Loucy (cell line): Measurements from ENCODE around the gene TENT4B.

Experiments
- H2AFZ ChIP-seq: fragments of 200-600 bp; sonication (generic); 2 replicates; pipeline ENCODE4 v1.6.0; 2016; ENCODE audit warnings: antibody characterized with exemption, mild to moderate bottlenecking, low read length, moderate library complexity
- H3F3A ChIP-seq: fragments of 200-600 bp; 2 replicates; pipeline ENCODE4 v1.6.0; 2016; ENCODE audit warnings: antibody characterized with exemption, low read depth, mild to moderate bottlenecking
- H3K27me3 ChIP-seq: fragments of 200-600 bp; sonication (generic); 2 replicates; pipeline ENCODE4 v1.6.1; 2014; ENCODE audit warnings: low read length, mild to moderate bottlenecking; ENCODE audit not compliant: insufficient read depth, poor library complexity, severe bottlenecking
- H3K36me3 ChIP-seq: fragments of 200-600 bp; sonication (generic); 2 replicates; pipeline ENCODE4 v1.6.1; 2016; ENCODE audit warnings: low read length; ENCODE audit not compliant: insufficient read depth
- H3K4me1 ChIP-seq: fragments of 200-600 bp; sonication (generic); 2 replicates; pipeline ENCODE4 v1.5.1; 2014; ENCODE audit warnings: low read length, mild to moderate bottlenecking; ENCODE audit not compliant: insufficient read depth, poor library complexity, severe bottlenecking
- H3K4me2 ChIP-seq: fragments of 200-600 bp; sonication (generic); 2 replicates; pipeline ENCODE4 v1.6.0; 2014; ENCODE audit warnings: antibody characterized with exemption, low read length, low read depth, mild to moderate bottlenecking; ENCODE audit not compliant: poor library complexity, severe bottlenecking
- H3K4me3 ChIP-seq: fragments of 200-600 bp; sonication (generic); 2 replicates; pipeline ENCODE4 v1.5.1; 2014; ENCODE audit warnings: low read length, mild to moderate bottlenecking, mixed read lengths; ENCODE audit not compliant: poor library complexity, severe bottlenecking
- H3K79me2 ChIP-seq: fragments of 200-600 bp; sonication (generic); 2 replicates; pipeline ENCODE4 v1.6.1; 2014; ENCODE audit warnings: low read length; ENCODE audit not compliant: insufficient read depth
- H3K9ac ChIP-seq: fragments of 200-600 bp; sonication (generic); 2 replicates; pipeline ENCODE4 v1.6.0; 2014; ENCODE audit warnings: mild to moderate bottlenecking, low read depth, low read length, moderate library complexity; ENCODE audit not compliant: poor library complexity, severe bottlenecking
- H3K9me2 ChIP-seq: fragments of 200-600 bp; sonication (generic); replicated peaks from 2 replicates; pipeline ENCODE4 v1.6.1; 2016; ENCODE audit warnings: low read depth, low read length, mixed read lengths
- H3K9me3 ChIP-seq: fragments of 200-600 bp; sonication (generic); 2 replicates; pipeline ENCODE4 v1.6.1; 2014; ENCODE audit warnings: mild to moderate bottlenecking, antibody characterized with exemption, low read length, low read depth; ENCODE audit not compliant: insufficient read depth
- H4K20me1 ChIP-seq: fragments of 200-600 bp; sonication (generic); 2 replicates; pipeline ENCODE4 v1.6.0; 2014; ENCODE audit warnings: antibody characterized with exemption, low read length, mild to moderate bottlenecking; ENCODE audit not compliant: insufficient read depth, poor library complexity, severe bottlenecking
- CTCF ChIP-seq: fragments of 200-600 bp; sonication (generic); conservative IDR thresholded peaks from 2 replicates; pipeline ENCODE4 v1.5.1; 2014; ENCODE audit warnings: mild to moderate bottlenecking, antibody characterized with exemption, low read length
- EZH2phosphoT487 ChIP-seq: fragments of 200-600 bp; IDR thresholded peaks from 2 replicates; pipeline ENCODE4 v1.6.1; 2018; ENCODE audit warnings: antibody characterized with exemption, mild to moderate bottlenecking, moderate library complexity, borderline replicate concordance

Gene TENT4B

GRCh38 chr16:50246299-50247122 lies 93.4 kb downstream of the TENT4B start:
- Histone ChIP-seq H3K9me2 (no peaks in the 10 kb centered on the region), H3K36me3 (no peaks in the 10 kb centered on the region), H3K9me3 (no peaks in the 10 kb centered on the region), H3K79me2 (no peaks in the 10 kb centered on the region), H3K9ac (peak overlapping the region; percentile 41), H4K20me1 (no peaks in the 10 kb centered on the region), H3F3A (no peaks in the 10 kb centered on the region), H3K4me3 (peak overlapping the region; percentile 72), H3K4me1 (peaks cover 11% of the 10 kb centered on the region), H3K27me3 (no peaks in the 10 kb centered on the region), H3K4me2 (peak overlapping the region; percentile 51), H2AFZ (peak overlapping the region; percentile 30; the same call in 1 of the 2 replicates)
- TF ChIP-seq EZH2phosphoT487, result no peak

- Histone ChIP-seq H3K4me3 (peak overlapping the region; percentile 72), H3K36me3 (no peaks in the 10 kb centered on the region), H3K9me2 (no peaks in the 10 kb centered on the region), H3K9me3 (no peaks in the 10 kb centered on the region), H3K9ac (no peak overlapping the region), H3K4me1 (peaks cover 11% of the 10 kb centered on the region), H3K4me2 (peak overlapping the region; percentile 51), H4K20me1 (no peaks in the 10 kb centered on the region), H3K27me3 (no peaks in the 10 kb centered on the region), H3K79me2 (no peaks in the 10 kb centered on the region), H2AFZ (no peak overlapping the region), H3F3A (no peaks in the 10 kb centered on the region)
- TF ChIP-seq CTCF (no peak), EZH2phosphoT487 (no peak)
Observed at GRCh38 chr16:50247123-50247905, 94.2 kb downstream of the TENT4B start.

- Histone ChIP-seq H3K79me2 (no peaks in the 10 kb centered on the region), H3K9me2 (no peaks in the 10 kb centered on the region), H3K9ac (no peak overlapping the region), H3K4me1 (peaks cover 11% of the 10 kb centered on the region), H3F3A (no peaks in the 10 kb centered on the region), H3K9me3 (no peaks in the 10 kb centered on the region), H2AFZ (peak overlapping the region; percentile 59; the same call in 1 of the 2 replicates), H3K4me2 (no peak overlapping the region), H4K20me1 (no peaks in the 10 kb centered on the region), H3K4me3 (no peak overlapping the region), H3K27me3 (no peaks in the 10 kb centered on the region), H3K36me3 (no peaks in the 10 kb centered on the region)
- TF ChIP-seq EZH2phosphoT487 (no peak), CTCF (no peak)
Observed at GRCh38 chr16:50247906-50248608, 95.0 kb downstream of the TENT4B start.
